HepG2 (cell line): ENCODE data around the gene CACNG8.

Experiments
- CTCF ChIP-seq: sonication (generic); formaldehyde crosslinking; IDR thresholded peaks from 2 replicates; pipeline ENCODE4 v1.5.0; 2020; ENCODE audit warnings: mild to moderate bottlenecking, missing genetic modification reagents, moderate library complexity
- DPF2 ChIP-seq: sonication (generic); formaldehyde crosslinking; IDR thresholded peaks from 2 replicates; pipeline ENCODE4 v1.4.0; 2020; ENCODE audit warnings: mild to moderate bottlenecking, low read depth, missing genetic modification reagents, borderline replicate concordance
- FOSL1 ChIP-seq: sonication (generic); formaldehyde crosslinking; IDR thresholded peaks from 2 replicates; pipeline ENCODE4 v1.9.0; 2021; ENCODE audit warnings: missing genetic modification reagents, borderline replicate concordance
- GATAD1 ChIP-seq: IDR thresholded peaks from 2 replicates; pipeline ENCODE4 v1.6.1; 2016; ENCODE audit warnings: missing genetic modification reagents, missing compliant biosample characterization
- GPBP1L1 ChIP-seq: sonication (generic); formaldehyde crosslinking; IDR thresholded peaks from 2 replicates; pipeline ENCODE4 v1.5.0; 2020; ENCODE audit warnings: mild to moderate bottlenecking, missing genetic modification reagents
- NR3C1 ChIP-seq: sonication (generic); formaldehyde crosslinking; IDR thresholded peaks from 2 replicates; pipeline ENCODE4 v1.4.0; 2020; ENCODE audit warnings: missing genetic modification reagents
- PBX3 ChIP-seq: sonication (generic); formaldehyde crosslinking; IDR thresholded peaks from 2 replicates; pipeline ENCODE4 v1.8.1; 2023; ENCODE audit warnings: missing genetic modification reagents, inconsistent platforms, borderline replicate concordance
- ZNF24 ChIP-seq: fragments of 450-650 bp; IDR thresholded peaks from 2 replicates; pipeline ENCODE4 v1.6.1; 2017; ENCODE audit warnings: antibody characterized with exemption, mild to moderate bottlenecking
- TF ChIP-seq, protein P1 (sequence below): sonication (generic); formaldehyde crosslinking; IDR thresholded peaks from 2 replicates; pipeline ENCODE4 v1.4.0; 2020; ENCODE audit warnings: missing genetic modification reagents, borderline replicate concordance

DNA sequence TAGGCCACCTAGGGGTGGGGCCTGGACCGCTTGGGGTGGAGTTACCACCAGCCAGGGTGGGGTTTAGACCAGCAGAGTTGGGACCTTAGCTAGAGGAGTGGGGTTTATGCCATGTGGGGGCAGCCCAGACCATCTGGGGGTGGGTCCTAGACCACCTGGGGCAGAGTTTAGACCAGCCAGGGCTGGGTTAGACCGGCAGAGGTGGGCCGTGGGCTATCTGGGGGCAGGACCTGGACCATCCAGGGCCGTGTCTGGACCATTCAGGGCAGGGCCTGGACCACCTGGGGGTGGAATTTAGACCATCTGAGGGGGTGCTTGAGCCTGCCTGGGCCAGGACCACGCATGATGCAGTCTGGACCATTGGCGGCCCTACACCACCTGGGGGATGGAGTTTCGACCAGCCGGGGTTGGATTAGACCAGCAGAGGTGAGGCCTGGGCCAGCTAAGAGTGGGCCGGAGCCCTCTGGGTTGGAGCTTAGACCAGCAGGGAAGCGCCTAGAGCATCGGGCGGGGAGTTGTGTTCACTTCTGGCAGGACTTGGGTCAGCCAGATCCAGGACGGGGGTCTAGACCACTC is 18.7 kb downstream of the CACNG8 start:
- TF ChIP-seq NR3C1, result no peak
- no peak for TF ChIP-seq CTCF (CRISPR knock-in tag)
- TF ChIP-seq FOSL1 (CRISPR knock-in tag), result no peak
- no peak for TF ChIP-seq PBX3 (CRISPR knock-in tag)
- no peak for TF ChIP-seq ZNF24
- TF ChIP-seq, protein P1, sequence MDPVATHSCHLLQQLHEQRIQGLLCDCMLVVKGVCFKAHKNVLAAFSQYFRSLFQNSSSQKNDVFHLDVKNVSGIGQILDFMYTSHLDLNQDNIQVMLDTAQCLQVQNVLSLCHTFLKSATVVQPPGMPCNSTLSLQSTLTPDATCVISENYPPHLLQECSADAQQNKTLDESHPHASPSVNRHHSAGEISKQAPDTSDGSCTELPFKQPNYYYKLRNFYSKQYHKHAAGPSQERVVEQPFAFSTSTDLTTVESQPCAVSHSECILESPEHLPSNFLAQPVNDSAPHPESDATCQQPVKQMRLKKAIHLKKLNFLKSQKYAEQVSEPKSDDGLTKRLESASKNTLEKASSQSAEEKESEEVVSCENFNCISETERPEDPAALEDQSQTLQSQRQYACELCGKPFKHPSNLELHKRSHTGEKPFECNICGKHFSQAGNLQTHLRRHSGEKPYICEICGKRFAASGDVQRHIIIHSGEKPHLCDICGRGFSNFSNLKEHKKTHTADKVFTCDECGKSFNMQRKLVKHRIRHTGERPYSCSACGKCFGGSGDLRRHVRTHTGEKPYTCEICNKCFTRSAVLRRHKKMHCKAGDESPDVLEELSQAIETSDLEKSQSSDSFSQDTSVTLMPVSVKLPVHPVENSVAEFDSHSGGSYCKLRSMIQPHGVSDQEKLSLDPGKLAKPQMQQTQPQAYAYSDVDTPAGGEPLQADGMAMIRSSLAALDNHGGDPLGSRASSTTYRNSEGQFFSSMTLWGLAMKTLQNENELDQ (CRISPR knock-in tag), result no peak
- no peak for TF ChIP-seq DPF2 (CRISPR knock-in tag)
- TF ChIP-seq GPBP1L1 (CRISPR knock-in tag), result no peak
- TF ChIP-seq GATAD1 (CRISPR knock-in tag), result no peak
